GM19463 (cell line): Measurements from ENCODE around the gene NIPAL3.
"Not testable (repeated sequence)": the region's sequence is repeated elsewhere in the genome, so short reads cannot be mapped to it uniquely, and the experiment has no call there.

ENCODE experiments used
- ATAC-seq: cut with Tn5 transposase; IDR thresholded peaks from one replicate; pipeline ENCODE4 v1.9.1; 2021; ENCODE audit warnings: mild to moderate bottlenecking, moderate library complexity; ENCODE audit not compliant: unreplicated experiment

Gene NIPAL3

DNA sequence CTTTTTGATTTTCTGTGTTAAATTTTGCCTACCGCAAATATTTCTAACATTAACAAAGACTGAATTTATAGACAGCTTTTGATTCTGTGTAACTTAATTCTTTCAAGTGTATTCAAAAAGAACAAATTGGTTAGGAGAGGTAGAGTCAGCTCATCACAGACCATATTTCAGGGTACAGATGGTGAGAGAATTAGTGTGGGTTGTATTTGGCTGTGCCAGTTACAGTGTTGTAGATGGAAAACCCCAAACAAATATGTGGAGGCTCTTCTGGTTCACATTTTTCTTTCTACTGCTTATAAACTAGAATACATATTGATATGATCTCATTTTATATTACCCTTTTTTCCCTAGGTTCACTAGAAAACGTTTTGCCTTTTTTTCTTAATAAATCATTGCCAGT, 98.1 kb downstream of the NIPAL3 start:
- ATAC-seq = no peak

- no peak for ATAC-seq
These were observed 99.3 kb downstream of the NIPAL3 start for GRCh38 chr1:24514946-24515345.

DNA sequence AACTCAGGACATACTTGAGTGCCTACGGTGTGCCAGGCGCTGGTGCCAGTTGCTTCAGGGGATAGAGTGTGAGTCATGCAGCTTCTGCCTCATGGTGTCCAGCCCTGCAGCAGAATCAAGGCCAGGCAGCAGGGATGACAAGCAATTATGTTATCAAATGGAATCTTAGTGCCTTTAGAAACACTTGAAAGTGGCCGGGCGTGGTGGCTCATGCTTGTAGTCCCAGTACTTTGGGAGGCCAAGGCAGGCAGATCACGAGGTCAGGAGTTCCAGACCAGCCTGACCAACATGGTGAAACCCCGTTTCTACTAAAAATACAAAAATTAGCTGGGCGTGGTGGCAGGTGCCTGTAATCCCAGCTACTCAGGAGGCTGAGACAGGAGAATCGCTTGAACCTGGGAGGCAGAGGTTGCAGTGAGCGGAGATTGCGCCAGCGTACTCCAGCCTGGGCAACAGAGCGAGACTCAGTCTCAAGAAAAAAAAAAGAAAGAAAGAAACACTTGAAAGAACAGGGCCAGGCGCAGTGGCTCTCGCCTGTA, 100.1 kb downstream of the NIPAL3 start:
- not testable (repeated sequence) for ATAC-seq

DNA sequence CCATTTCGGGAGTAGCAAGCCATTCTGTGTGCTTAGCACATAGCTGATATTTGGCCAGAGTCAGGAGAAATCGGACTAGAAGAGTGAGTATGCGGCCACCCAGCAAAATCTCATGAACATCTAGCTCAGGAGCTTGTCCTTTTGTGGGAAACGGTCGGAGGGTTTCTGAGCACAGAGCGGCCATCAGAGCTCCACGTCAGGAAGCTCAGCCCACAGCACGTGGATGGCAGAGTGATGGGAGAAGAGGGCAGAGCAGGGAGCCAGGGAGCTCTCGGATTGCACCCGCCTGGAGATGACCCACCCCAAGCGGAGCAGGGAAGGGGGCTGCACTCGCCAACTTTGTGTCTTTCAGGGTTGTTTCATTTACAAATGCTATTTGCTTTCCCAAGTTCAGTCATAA, 100.9 kb downstream of the NIPAL3 start:
- no peak for ATAC-seq

DNA sequence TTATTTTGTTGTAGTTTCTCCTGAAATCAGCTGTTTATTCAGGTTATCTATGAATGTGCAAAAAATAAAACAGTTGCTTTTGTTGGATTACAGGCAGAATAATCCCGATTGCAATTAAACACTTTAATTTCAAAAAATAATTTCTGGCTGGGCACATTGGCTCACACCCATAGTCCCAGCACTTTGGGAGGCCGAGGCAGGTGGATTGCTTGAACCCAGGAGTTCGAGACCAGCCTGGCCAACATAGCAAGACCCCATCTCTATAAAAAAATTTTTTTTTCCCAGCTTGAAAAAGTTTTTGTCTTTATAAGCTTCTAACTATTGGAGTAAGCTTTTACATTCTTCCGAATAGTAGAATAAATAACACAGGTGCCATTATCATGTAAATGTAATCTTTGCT, 102.3 kb downstream of the NIPAL3 start:
- ATAC-seq = no peak

DNA sequence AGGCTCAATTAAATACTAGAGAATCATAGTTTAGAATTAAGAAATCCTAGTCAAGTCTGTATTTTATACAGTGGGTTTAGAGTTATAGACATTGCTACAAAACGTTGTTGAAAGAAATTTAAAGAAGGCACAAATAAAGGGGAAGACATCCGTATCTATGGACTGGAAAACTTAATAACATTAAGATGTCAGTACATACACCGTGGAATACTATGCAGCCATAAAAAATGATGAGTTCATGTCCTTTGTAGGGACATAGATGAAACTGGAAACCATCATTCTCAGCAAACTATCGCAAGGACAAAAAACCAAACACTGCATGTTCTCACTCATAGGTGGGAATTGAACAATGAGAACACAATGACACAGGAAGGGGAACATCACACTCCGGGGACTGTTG, 104.7 kb downstream of the NIPAL3 start:
- ATAC-seq = not testable (repeated sequence)
